Limb (tissue), 2 donors: Measurements from ENCODE around the gene ATP8B3.

Experiments used
- DNase-seq, 2 donors: peaks; one replicate each; pipeline ENCODE4 v3.0.0-alpha.2; 2016; ENCODE audit errors: extremely low spot score in 2 of 2

ATP8B3 gene

DNA sequence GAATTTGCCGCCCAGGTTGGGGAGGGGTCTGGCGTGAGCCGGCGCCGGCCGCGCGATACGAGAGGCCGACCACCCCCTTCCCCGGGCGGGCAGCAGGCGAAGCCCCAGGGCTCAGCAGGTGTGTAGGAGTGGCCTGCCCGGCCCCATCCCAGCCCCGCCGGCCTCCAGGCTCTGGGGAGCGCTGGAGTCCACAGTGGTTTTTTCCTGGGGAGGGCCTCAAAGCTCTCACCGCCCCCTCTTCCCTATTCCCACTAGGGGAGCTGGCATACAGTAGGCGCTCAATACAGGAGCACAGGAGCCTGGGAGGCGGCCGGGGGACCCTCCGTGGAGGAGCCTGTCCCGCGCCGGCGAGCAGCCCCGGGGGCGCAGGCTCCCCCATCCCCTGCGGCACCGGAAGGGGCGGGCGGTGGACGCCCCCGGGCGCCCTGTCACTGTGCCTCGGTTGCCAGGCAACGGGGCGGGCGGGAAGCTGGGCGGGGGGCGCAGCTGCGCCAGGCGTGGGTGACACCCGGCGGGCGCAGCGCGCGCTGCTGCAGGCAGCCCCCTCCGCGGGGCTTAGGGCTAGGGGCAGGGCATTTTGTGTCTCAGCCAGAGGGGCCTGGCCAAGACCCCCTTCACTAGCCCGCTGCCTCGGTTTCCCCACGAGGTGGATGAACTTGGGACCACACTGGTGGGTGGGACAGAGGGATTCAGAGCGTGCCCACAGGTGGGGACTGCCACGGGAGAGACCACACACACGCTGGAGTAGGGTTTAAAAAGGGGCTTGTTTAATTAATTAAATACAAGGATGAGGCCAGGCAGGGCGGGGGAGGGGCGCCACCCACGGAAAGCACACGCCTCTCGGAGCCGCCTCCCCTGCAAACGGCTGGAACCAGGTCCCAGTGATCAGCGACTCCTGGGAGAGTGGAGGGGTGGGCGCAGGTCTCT lies 39.8 kb upstream of the ATP8B3 start:
- DNase-seq, result peak; percentile 47 to 84

DNA sequence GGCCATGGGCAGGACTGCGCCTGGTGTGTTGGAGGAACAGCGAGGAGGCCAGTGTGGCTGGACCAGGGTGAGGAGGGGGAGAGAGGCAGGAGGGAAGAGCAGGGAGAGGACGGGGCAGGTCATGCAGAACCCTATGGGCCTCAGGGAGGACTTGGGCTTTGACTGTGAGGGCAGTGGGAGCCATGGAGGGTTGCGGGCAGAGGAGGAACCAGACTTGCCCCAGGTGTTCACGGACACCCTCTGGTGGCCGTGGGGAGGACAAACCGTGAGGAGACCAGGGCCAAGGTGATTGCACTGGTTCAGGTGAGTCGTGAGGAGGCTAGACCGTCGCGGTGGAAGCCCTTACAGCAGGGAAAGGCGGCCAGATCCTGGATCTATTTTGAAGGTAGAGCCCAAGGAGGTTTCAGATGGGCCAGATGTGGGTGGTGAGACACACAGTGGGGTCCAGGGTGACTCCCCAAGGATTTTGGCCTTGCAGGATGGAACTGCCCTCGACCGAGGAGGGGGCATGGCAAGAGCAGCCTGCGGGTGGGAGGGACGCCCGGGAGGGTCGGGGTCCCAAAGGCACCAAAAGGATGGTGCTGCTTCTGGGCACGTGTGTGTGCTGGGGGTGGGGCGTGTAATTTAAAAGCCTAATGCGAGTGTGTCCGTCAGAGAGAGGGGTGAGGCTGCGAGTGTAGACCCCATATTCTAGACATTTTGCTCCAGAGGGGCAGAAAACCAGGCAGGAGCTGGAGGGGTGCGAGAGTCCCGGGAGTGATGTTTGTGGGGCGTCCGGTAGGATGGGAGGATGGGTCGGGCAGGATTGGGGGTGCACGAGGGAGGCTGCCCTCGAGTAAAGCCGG lies 39.0 kb upstream of the ATP8B3 start:
- no peak for DNase-seq

DNA sequence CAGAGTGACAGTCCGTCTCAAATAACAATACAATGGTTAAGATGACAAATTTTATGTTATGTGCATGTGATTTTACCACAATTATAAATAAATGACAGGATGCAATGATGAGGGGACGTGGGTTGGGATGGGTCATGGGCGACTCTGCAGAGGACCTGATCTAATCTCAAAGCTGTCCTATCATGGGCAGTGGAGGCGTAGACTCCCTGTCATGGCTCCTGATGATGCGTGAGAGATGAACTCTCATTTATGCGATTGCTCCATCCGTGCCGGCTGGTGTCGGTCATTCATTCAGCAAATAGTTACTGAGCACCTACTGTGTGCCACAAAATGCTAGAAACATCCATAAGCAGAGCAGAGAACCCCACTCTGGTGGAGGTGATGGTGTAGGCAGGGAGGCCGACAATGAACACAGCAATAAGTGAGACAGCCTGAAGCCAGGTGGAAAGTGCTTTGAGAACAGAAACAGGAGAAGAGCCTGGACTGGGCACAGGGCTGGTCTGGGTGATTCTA lies 37.9 kb upstream of the ATP8B3 start:
- no peak for DNase-seq

DNA sequence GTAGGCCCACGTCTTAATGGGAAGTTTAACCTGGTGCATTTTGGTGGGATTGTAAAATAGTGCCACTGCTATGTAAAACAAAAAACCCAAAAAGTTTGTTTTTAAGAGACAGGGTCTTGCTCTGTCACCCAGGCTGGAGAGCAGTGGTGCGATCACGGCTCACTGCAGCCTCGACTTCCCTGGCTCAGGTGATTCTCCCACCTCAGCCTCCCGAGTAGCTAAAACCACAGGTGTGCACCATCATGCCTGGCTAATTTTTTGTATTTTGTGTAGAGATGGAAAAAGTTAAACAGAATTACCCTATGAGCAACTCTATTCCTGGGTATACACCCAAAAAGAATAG lies 37.0 kb upstream of the ATP8B3 start:
- DNase-seq, result no peak

DNA sequence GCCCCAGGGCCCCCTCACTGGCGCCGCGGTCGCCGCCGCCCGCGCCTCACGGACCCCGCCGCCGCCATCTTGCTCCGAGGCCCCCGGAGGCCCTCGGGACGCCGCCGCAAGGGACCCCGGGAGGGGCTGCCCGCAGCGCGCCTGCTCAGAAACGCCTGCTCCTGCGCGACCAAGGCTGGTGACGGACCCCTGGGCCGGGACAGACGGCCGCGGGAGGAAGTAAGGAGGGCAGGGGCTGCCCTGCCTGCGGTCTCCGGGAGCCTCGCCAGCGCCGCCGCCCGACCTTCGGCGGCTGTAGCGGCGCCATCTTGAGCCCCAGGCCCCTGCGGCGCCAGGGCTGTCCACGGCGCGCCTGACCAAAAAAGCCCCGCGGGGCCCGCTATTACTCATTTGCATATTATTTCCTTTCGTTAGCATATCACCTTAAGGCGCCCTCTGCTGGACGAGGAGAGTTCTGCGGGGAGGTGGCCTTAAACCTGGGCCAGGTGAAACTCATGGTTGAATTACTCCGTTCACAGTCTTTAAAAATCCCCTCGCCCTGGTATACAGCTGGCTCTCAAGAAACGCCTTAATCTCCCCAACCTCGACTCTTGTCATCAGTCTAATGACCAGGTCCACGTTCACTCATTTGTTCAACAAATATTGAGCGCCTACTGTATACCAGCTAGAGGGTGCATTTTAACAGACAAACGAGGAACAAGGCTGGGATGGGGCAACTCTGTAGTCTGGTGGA lies 36.5 kb upstream of the ATP8B3 start, which contains the start of gene REXO1:
Gene REXO1 (minus strand): TSS at position 85 of the 733 bp plus-strand sequence. CDS start 125 bp downstream, outside the sequence.
- peak; percentile 94 to 98 for DNase-seq

DNA sequence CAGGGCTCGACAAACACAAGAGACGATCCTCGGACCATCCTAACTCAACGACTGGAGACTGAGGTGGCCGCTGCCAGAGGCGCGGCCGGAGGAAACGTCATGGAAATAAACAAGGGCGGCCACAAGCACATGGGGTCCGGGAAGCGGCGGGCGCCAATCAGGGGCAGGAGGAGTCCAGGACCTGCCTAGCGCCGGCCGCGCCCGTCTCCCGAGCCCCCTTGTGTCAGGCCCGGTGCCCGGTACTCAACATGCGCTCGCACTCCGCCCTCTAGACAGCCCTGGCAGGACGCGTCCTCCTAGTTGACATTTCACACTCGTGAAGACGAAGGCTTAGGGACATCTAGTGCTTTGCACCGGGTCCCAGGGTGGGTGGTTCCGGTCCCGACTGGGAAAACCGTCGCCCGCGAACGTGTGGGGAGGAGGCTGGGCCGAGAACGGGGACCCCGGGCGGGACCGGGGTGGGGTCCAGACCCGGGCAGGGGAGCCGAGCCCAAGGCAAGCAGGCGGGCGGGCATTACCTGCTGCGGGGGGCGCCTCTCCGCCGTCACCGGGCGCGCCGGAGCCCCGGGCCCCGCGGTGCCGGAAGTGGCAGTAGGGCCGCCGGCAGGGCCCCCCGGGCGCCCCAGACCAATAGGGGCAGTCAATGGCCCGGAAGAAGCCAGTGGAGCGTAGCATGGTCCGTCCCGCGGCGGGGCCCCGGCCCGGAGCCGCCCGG lies 35.8 kb upstream of the ATP8B3 start:
- peak in 1 of 2 donors; percentile 66 for DNase-seq

DNA sequence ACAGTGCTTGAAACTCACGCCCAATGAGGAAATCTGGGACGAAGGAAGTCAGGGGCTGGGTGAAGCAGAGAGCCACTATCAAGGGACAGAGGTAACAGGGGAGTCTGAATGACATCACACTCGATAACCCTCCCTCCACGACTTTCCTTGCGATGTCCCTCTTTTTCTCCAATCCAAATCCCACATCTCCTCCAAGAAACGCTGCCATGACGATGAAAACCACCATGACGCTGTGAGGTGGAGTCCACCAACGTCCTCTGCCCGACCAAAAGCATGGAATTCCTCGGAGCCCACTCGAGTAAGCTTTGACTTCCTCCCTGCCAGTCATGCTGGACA lies 35.2 kb upstream of the ATP8B3 start:
- no peak for DNase-seq

DNA sequence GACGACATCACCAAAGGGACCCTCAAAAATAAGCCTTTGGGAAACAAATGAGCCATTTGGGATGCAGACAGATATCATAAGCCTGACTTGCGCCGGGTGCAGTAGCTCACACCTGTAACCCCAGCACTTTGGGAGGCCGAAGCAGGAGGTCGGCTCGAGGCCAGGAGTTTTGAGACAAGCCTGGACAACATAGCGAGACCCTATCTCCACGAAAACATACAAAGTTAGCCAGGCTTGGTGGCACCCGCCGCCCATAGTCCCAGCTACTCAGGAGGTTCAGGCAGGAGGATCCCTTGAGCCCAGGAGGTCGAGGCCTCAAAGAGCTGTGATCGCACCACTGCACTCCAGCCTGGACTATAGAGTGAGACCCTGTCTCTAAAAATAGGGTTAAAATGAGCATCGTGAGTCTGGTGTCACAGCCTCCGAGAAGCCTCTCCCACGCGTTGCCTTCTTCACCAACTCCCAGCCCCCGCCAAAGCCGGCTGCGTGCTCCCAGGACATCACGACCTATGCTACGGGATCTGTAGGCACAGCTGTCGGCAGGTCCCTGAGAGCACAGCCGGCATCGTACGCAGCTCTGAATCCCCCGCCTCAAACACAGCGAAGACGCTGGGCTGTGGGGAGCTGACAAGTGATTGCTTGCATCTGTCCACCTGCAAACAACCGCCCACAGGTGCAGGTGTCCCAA lies 34.6 kb upstream of the ATP8B3 start:
- no peak for DNase-seq

DNA sequence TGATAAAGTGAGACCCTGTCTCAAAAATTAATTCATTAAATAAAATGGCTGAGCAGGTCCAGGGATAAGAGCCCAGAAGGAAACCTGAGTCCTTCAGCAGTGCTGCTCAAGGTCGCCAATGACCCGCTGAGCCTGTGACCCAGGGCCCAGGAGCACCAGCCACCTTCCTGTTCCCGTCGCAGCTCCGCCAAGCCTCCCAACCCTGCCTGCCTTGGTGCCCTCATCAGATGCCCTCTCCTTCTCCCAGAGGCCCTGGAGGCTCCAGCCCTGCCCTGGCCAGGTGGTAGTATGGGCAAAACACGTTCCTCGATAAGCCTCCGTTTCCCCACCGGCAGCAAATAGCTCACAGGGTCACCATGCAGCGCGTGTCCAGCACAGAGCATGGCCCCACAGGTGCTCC lies 33.6 kb upstream of the ATP8B3 start:
- no peak for DNase-seq

DNA sequence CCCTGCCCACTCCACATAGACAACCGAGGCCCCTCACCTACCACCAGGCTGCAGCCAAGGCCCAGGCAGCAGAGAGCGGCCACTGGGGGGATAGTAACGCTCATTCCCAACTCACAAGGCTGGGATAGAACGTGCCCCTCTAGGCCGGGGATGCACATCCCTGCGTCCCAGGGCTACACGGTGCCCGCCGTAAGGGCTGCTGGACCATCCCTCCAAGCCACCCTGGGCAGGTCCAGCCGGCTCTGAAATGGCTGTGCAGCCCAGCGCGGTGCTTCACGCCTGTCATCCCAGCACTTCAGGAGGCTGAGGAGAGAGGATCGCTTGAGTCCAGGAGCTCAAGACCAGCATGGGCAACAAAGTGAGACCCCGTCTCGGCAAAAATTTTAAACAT lies 33.0 kb upstream of the ATP8B3 start:
- no peak for DNase-seq

DNA sequence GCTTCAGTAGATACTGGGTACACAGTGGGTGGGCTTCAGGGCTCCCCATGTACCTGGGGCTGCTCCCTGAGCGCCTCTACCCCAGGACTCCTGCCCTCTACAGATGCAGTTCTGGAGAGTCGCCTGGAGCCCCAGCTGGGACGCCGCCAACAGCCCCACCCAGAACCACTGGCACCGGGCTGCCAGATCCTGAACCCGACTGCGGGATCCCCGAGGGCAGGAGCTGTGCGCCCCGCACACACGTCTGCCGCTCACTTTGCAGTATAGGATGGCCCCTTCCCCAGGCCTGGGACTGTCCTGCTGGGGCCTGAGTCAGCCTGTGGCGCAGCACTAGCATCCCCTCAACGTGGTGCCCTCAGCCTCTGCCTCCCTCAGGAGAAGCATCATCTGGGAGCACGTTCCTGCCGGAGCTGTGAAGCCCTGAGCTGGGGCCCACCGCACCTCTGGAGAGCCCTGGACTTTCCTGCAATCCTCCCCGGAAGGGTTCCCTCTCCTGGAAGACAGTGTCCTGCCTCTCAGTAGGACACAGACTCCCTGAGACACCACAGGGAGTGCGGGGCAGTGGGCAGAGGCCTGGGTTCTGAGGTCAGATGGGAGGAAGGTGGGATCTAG lies 32.5 kb upstream of the ATP8B3 start:
- no peak for DNase-seq

DNA sequence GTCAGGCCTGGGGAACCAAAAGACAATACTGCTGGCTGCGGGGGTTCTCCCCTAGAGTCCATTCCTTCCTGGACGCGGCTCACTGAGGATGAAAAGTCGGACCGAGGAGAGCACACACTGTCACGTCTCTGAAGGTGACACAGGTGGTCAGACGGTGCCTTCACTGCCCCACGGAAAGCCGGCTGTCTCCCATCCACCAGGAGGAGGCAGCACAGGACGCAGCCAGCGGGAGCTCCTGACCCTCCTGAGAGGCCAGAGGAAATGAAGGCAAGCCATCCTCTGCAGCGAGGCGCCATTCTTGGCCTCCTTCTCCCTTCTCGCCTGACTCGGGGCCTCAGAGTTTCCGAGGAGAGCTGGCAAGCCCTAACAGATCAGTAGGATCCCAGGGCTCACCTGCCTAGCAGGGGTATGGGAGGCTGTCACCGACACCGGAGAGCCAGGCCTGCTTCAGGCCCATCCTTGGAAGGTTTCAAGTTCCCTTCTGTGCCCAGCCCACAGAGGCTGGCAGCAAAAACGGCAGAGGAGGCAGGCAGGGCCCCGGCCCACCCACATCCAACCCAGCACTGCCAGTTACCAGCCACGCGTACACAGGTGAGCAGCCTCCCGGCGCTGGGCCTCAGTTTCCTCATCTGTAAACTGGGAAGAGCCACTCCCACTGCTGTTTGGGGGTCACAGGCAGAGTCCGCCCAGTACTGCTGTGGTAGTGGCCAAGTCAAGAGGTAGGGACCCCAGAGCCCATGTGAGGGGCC lies 31.7 kb upstream of the ATP8B3 start:
- DNase-seq, result no peak

DNA sequence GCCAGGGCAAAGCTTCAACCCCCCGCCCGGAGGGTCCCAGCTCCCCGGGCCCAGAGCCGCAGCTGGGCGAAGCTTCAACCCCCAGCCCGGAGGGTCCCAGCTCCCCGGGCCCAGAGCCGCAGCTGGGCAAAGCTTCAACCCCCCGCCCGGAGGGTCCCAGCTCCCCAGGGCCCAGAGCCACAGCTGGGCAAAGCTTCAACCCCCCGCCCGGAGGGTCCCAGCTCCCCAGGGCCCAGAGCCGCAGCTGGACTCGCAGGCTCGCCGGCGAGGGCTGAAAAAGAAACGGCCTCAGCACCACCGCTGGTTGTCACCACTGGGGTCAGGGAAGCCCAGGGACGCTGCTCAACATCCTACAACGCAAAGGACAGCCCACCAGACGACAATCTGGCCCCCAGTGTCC lies 31.0 kb upstream of the ATP8B3 start:
- no peak for DNase-seq

DNA sequence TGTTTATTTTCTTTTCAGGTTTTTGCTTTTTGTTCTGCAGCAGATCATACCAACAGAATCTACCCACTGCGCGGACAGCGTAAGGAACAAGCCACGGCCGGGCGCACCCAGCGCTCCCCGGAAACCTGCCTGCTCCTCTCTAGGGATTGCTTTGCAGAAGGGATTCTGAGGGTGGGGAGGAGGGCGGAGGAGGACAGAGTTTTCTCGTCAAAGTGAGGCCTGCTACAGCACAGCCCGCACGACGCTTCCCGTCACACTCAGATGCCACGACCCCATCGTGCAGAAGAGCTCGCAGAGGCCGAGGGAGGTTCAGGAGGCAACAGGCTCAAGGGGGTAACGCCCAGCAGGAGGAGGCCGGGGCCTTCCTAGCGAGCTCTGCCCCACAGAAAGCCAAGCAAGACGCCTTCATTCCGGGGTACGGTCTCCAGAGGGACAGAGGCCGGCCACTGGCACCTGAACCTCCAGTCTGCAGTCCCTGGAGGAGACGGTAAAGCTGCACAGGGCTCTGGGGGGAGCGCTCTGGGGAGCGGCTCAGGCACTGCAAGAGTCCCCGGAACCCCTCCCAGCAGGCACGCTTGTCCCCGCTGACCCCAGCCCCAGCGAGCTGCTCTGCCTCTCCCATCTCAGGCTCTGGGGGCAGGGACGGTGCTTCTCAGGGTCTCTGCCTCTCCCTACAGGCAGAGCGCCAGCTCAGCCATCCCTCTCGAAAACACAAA lies 29.3 kb upstream of the ATP8B3 start:
- DNase-seq, result no peak

DNA sequence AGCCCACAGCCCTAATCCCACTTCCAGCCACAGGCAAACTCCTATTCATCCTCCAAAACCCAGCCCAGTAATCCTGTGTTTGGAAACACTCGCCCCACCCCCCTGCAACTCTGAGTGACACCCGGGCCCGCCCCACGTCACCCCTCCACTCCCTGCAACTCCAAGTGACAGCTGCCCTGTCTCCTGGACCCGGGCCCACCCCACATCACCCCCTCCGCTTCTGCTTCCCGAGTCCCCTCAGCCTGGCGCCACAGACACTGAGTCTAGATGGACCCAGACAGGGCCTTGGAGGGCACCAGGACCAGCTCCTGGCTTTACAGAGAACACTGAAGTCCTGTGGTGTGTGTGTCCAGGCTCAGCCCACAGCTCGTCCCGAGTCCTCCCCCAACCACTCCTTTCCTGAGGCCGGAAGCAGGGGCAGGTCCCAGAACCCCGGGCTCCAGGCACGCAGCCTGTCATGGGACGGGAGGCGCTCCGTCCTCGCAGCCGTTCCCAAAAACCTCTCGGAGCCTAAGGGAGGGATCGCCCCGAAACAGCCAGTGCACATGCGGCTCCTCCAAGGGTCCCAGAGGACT lies 28.6 kb upstream of the ATP8B3 start:
- DNase-seq, result no peak

DNA sequence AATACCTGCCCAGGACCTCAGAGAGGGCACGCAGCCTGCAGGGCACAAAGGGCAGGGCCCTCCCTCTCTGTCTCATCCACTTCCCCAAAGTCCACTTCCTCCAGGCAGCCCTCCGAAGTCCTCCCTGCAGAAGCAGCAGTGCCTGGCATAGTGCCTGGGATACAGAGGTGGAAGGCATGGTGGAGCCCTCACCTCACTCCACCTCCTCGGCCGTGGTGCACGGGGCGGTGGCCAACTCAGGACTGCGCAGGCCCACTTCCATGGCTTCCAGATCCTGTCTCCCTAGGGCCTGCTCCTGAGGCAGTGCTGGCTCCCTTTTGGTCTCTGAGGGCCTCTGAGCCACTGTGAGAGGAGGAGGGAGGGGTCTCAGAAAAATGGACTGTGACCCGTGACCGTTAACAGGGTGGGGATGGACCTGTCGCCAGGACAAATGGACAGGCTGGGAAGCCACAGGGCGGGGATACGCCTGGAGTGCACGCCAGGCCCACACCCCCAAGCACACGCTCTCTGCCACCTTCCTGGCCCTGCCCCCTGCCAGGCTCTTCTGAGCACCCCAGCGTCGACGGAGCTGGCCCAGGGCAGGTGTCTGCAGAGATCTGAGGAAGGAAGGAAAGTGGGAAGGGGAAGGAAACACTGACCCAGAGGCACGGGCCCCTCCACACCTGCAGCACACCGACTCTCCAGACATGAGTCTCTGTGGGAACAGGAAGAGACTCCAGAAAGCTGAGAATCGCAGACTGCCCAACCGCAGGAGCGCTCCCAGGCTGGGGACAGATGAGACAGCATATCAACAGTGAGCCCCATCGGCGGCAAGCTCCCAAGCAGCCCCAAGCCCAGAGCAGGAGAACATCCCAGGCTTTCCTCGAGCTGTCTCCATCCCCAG lies 27.8 kb upstream of the ATP8B3 start:
- no peak for DNase-seq

DNA sequence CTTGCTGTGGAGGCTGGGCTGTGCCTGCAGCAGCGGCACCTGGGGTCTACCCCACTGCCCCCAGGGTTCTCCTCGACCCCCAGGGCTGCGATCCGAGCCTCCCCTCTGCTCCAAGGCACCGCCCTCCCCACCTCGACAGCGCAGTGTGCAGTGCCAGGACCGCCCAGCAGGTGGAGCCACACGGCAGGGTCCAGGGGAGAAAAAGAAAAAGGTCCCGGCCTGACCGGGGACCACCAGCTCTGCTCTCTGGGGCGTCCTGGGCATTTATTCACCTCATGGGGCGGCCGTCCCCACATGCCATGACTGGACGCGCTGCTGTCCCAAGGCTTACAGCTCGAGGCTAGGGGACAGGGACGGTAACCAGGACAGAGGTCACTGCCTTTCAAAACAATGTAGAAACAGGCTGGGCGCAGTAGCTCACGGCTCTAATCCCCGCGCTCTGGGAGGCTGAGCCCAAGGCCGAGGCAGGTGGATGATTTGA lies 25.6 kb upstream of the ATP8B3 start:
- DNase-seq, result peak in 1 of 2 donors; percentile 79
